ENCODE results near the gene SLC28A3. TPM values are rescaled to one million over a fixed set of nuclear protein-coding genes. Genes with fewer than 3 reads are reported as not detected.

Gene SLC28A3
- total and polyA plus RNA-seq, 7 donors = 0.23 to 2.4 TPM; not detected in 5

DNA sequence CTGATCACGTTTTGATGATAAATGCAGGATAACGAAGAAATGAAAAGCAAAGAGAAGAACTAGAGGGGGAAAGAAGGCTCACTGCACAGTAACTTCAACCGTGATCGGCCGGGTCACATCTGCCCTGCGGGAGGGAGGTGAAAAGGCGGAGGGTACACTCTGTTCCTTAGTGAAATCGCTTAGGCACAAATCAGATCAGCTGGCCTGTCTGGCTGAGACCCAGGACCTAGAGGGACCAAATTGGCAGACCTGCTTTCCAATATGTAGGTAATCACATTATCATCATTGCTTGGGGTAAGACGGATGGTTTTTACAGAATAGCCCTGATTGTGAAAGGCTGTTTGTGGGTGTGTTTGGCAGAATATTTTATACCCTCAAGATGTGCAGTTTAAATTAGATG, 82.2 kb downstream of the SLC28A3 start:
- intact Hi-C loops (cut with DNase I) = no loop called here
- no peaks in the 10 kb centered on the region for H3K36me3 ChIP-seq
- DNase-seq = no peak
- WGBS, 2 donors = 80 to 86% methylated on average over 9 of the region's 9 CpGs
- H3K9me3 ChIP-seq = no peaks in the 10 kb centered on the region
- H3K4me3 ChIP-seq = no peak overlapping the region
- no peak overlapping the region for H3K27ac ChIP-seq
- no peak for TF ChIP-seq EP300 (IDR thresholded peaks at IDR 0.05)
- TF ChIP-seq POLR2AphosphoS5 (IDR thresholded peaks at IDR 0.05) = no peak
- TF ChIP-seq, protein P1, sequence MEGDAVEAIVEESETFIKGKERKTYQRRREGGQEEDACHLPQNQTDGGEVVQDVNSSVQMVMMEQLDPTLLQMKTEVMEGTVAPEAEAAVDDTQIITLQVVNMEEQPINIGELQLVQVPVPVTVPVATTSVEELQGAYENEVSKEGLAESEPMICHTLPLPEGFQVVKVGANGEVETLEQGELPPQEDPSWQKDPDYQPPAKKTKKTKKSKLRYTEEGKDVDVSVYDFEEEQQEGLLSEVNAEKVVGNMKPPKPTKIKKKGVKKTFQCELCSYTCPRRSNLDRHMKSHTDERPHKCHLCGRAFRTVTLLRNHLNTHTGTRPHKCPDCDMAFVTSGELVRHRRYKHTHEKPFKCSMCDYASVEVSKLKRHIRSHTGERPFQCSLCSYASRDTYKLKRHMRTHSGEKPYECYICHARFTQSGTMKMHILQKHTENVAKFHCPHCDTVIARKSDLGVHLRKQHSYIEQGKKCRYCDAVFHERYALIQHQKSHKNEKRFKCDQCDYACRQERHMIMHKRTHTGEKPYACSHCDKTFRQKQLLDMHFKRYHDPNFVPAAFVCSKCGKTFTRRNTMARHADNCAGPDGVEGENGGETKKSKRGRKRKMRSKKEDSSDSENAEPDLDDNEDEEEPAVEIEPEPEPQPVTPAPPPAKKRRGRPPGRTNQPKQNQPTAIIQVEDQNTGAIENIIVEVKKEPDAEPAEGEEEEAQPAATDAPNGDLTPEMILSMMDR (IDR thresholded peaks at IDR 0.05) = no peak
- no peak for TF ChIP-seq POLR2A (IDR thresholded peaks at IDR 0.05)
- peaks cover 0 to 4% (median 0%) of the 10 kb centered on the region in 3 donors for H3K27me3 ChIP-seq
- no peaks in the 10 kb centered on the region for H3K4me1 ChIP-seq

DNA sequence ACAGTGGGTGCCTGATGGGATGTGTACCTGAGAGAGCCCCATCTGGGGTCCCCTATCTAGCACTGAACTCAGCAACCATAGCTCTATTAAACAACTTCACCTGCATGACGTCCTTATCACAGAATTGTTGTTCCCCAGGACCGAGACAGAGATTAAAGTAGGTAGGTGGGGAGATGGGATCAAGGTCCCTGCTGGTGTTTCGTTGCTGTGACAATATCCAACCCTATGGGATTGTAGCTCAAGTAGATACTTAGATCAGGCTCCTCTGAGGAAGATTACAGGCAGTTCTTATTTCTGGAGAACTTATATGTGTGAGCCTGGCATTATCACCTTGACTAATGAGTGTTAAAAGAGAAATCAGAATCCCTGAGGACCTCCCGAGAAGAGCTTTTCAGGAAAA, 84.9 kb downstream of the SLC28A3 start:
- 48 to 63% methylated on average over 4 of the region's 4 CpGs for WGBS, 2 donors
- no peaks in the 10 kb centered on the region for H3K36me3 ChIP-seq
- H3K9me3 ChIP-seq = no peaks in the 10 kb centered on the region
- no peak overlapping the region for H3K4me3 ChIP-seq
- H3K27me3 ChIP-seq = no peaks in the 10 kb centered on the region
- no peaks in the 10 kb centered on the region for H3K4me1 ChIP-seq
- TF ChIP-seq, protein P1 (IDR thresholded peaks at IDR 0.05) = no peak
- TF ChIP-seq POLR2AphosphoS5 (IDR thresholded peaks at IDR 0.05) (no peak), POLR2A (IDR thresholded peaks at IDR 0.05) (no peak), EP300 (IDR thresholded peaks at IDR 0.05) (no peak)
- H3K27ac ChIP-seq = no peak overlapping the region
- DNase-seq = no peak
- intact Hi-C loops (cut with DNase I) = no loop called here

- H3K36me3 ChIP-seq = no peaks in the 10 kb centered on the region
- H3K9me3 ChIP-seq = no peaks in the 10 kb centered on the region
- H3K4me3 ChIP-seq = no peak overlapping the region
- no peak overlapping the region for H3K27ac ChIP-seq
- 40 to 79% methylated on average over 6 of the region's 6 CpGs for WGBS, 2 donors
- intact Hi-C loops (cut with DNase I) = no loop called here
- no peak for DNase-seq
- TF ChIP-seq, protein P1 (IDR thresholded peaks at IDR 0.05) = no peak
- no peak for TF ChIP-seq EP300 (IDR thresholded peaks at IDR 0.05)
- no peak for TF ChIP-seq POLR2A (IDR thresholded peaks at IDR 0.05)
- TF ChIP-seq POLR2AphosphoS5 (IDR thresholded peaks at IDR 0.05) = no peak
- H3K27me3 ChIP-seq = no peaks in the 10 kb centered on the region
- no peaks in the 10 kb centered on the region for H3K4me1 ChIP-seq
These were observed 85.6 kb downstream of the SLC28A3 start for GRCh38 chr9:84254972-84255371.

DNA sequence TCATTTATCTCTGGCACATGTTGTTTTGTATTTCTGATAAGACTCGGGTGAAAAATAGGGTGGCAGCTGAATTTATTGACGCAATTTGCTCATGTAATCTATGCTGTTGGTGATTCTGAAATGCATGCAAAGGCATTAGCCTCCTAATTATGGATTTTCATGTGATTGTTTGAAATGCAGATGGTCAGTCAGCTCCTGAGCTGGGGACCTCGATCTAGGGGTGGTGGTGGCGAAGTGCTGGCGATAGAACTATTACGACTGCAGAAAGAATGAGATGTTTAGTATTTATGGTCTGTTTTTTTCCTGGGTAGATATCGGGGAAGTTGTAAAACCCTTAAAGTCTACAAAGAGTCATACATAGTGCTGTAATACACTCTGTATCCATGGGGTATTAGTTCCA, 88.6 kb downstream of the SLC28A3 start:
- TF ChIP-seq, protein P1 (IDR thresholded peaks at IDR 0.05) = no peak
- TF ChIP-seq POLR2A (IDR thresholded peaks at IDR 0.05) (no peak), EP300 (IDR thresholded peaks at IDR 0.05) (no peak), POLR2AphosphoS5 (IDR thresholded peaks at IDR 0.05) (no peak)
- no peak for DNase-seq
- Histone ChIP-seq H3K36me3 (no peaks in the 10 kb centered on the region), H3K4me1 (no peaks in the 10 kb centered on the region), H3K9me3 (peaks cover 0 to 2% (median 0%) of the 10 kb centered on the region in 4 donors), H3K27ac (no peak overlapping the region), H3K27me3 (no peaks in the 10 kb centered on the region), H3K4me3 (no peak overlapping the region)
- WGBS, 2 donors = 30 to 73% methylated on average over 7 of the region's 7 CpGs
- intact Hi-C loops (cut with DNase I) = no loop called here

GRCh38 chr9:84241817-84242373, 98.7 kb downstream of the SLC28A3 start:
- Histone ChIP-seq H3K36me3 (no peaks in the 10 kb centered on the region), H3K4me1 (no peaks in the 10 kb centered on the region), H3K27me3 (peaks cover 0 to 4% (median 0%) of the 10 kb centered on the region in 3 donors), H3K27ac (no peak overlapping the region), H3K9me3 (no peaks in the 10 kb centered on the region), H3K4me3 (no peak overlapping the region)
- TF ChIP-seq EP300 (IDR thresholded peaks at IDR 0.05) (no peak), POLR2AphosphoS5 (IDR thresholded peaks at IDR 0.05) (no peak), POLR2A (IDR thresholded peaks at IDR 0.05) (no peak)
- TF ChIP-seq, protein P1 (IDR thresholded peaks at IDR 0.05) = no peak
- WGBS, 2 donors = 79 to 91% methylated on average over 5 of the region's 5 CpGs
- DNase-seq = no peak
- intact Hi-C loops (cut with DNase I) = no loop called here
